HepG2 (cell line): ENCODE data around the gene EMID1. TPM values are rescaled to one million over a fixed set of nuclear protein-coding genes. Genes with fewer than 3 reads are reported as not detected.

ENCODE experiments used
- ATAC-seq: fragments of 200-7000 bp; cut with Tn5 transposase; 3 replicates; pipeline ENCODE4 v1.9.1; 2020; ENCODE audit warnings: mild to moderate bottlenecking, moderate library complexity
- BruUV-seq: library from RNA; stranded (reverse); fragments of 400-500 nt; replicated peaks from 2 replicates; lab custom pipeline; 2021; lab: Mats Ljungman, UMichigan
- CTCF ChIA-PET: fragments of 300-600 bp; formaldehyde crosslinking; extraction: SDS; loops from one replicate; lab custom pipeline; 2021; ENCODE audit warnings: low total read pairs, inconsistent platforms, low intra/inter-chr PET ratio; lab: Yijun Ruan, JAX
- POLR2A ChIA-PET: fragments of 350-600 bp; sonication (Branson Sonifier 250); formaldehyde crosslinking; loops from one replicate; lab custom pipeline; 2020; ENCODE audit warnings: antibody characterized with exemption, inconsistent platforms; lab: Yijun Ruan, JAX
- DNase-seq: peaks from one replicate; pipeline ENCODE4 v3.0.0-alpha.2; 2015; ENCODE audit warnings: low spot score
- FAIRE-seq: peaks from 3 replicates; lab custom pipeline; 2011; peaks lifted over from hg19 to GRCh38; lab: Jason Lieb, UNC
- H2AFZ ChIP-seq: one replicate; pipeline ENCODE4 v1.6.1; 2011; ENCODE audit warnings: low read length, inconsistent platforms
- H3K27ac ChIP-seq: fragments of 300-600 bp; 3 replicates; pipeline ENCODE4 v1.8.0; 2011; ENCODE audit warnings: mixed run types, mild to moderate bottlenecking, mixed read lengths, low read length, inconsistent platforms; ENCODE audit not compliant: insufficient read depth; ENCODE audit errors: extremely low read length
- H3K27me3 ChIP-seq, 2 experiments: fragments of 200-600 bp in 1 of 2; 2 replicates in 1 of 2; 3 replicates in 1 of 2; pipeline versions ENCODE4 v1.6.0 to v1.8.0; 2011; ENCODE audit warnings: low read length in 2 of 2, mild to moderate bottlenecking in 2 of 2, moderate library complexity in 2 of 2, inconsistent platforms in 1 of 2; ENCODE audit not compliant: insufficient read depth in 2 of 2, control insufficient read depth in 1 of 2
- H3K36me3 ChIP-seq, 2 experiments: fragments of 200-600 bp in 1 of 2; replicated peaks in 1 of 2; 2 replicates in 1 of 2; 3 replicates in 1 of 2; pipeline versions ENCODE4 v1.5.1 to v1.8.0; 2011; ENCODE audit warnings: low read length in 2 of 2, inconsistent platforms in 1 of 2; ENCODE audit not compliant: insufficient read depth in 2 of 2, control insufficient read depth in 1 of 2
- H3K4me1 ChIP-seq: 2 replicates; pipeline ENCODE4 v1.5.1; 2012; ENCODE audit warnings: low read length, inconsistent platforms; ENCODE audit not compliant: insufficient read depth
- H3K4me2 ChIP-seq: 2 replicates; pipeline ENCODE4 v1.6.0; 2011; ENCODE audit warnings: low read depth, low read length, inconsistent platforms
- H3K4me3 ChIP-seq, 3 experiments: fragments of 200-600 bp in 1 of 3; sonication (generic), shearing (Covaris generic) in 1 of 3; replicated peaks in 1 of 3; 2 replicates each; pipeline ENCODE4 v1.5.1; 2011 to 2016; ENCODE audit warnings: low read length in 3 of 3, inconsistent platforms in 2 of 3, low read depth in 2 of 3, mild to moderate bottlenecking in 2 of 3, control low read depth in 1 of 3, mixed read lengths in 1 of 3; ENCODE audit not compliant: insufficient read depth in 1 of 3
- H3K79me2 ChIP-seq: one replicate; pipeline ENCODE4 v1.6.1; 2011; ENCODE audit warnings: low read length, inconsistent platforms; ENCODE audit not compliant: insufficient read depth
- H3K9ac ChIP-seq: 2 replicates; pipeline ENCODE4 v1.6.0; 2011; ENCODE audit warnings: mild to moderate bottlenecking, low read depth, low read length, inconsistent platforms; ENCODE audit not compliant: insufficient read depth
- H3K9me3 ChIP-seq: 2 replicates; pipeline ENCODE4 v1.5.1; 2012; ENCODE audit warnings: mild to moderate bottlenecking, low read length
- H4K20me1 ChIP-seq: 2 replicates; pipeline ENCODE4 v1.6.0; 2011; ENCODE audit warnings: inconsistent platforms, mild to moderate bottlenecking, low read length, moderate library complexity; ENCODE audit not compliant: insufficient read depth
- HDAC1 ChIP-seq: sonication (generic); formaldehyde crosslinking; IDR thresholded peaks from 2 replicates; pipeline ENCODE4 v1.5.1; 2020; ENCODE audit warnings: mild to moderate bottlenecking, missing genetic modification reagents
- MBNL3 ChIP-seq: fragments of 250-450 bp; sonication (Bioruptor Pico); conservative IDR thresholded peaks from 2 replicates; pipeline ENCODE4 v1.8.0; 2022; ENCODE audit warnings: mild to moderate bottlenecking, inconsistent platforms
- MXI1 ChIP-seq: IDR thresholded peaks from 3 replicates; pipeline ENCODE4 v1.6.1; 2012; ENCODE audit warnings: low read depth, low read length, inconsistent platforms, borderline replicate concordance
- SUZ12 ChIP-seq: fragments of 150-350 bp; IDR thresholded peaks from 2 replicates; pipeline ENCODE4 v1.6.1; 2014; ENCODE audit warnings: low read depth, low read length
- ZMYM3 ChIP-seq: sonication (generic); formaldehyde crosslinking; IDR thresholded peaks from 2 replicates; pipeline ENCODE4 v1.5.1; 2020; ENCODE audit warnings: mild to moderate bottlenecking, missing genetic modification reagents
- ZNF629 ChIP-seq: sonication (generic); formaldehyde crosslinking; conservative IDR thresholded peaks from 2 replicates; pipeline ENCODE4 v1.5.0; 2020; ENCODE audit warnings: missing genetic modification reagents
- ZSCAN29 ChIP-seq: sonication (generic); formaldehyde crosslinking; conservative IDR thresholded peaks from 2 replicates; pipeline ENCODE4 v1.4.0; 2020; ENCODE audit warnings: mild to moderate bottlenecking, missing genetic modification reagents
- WGBS: methylation state at CpG from one replicate; pipeline ENCODE4 v1.1.6; 2017; ENCODE audit warnings: low lambda C conversion rate; 5-methylcytosine and 5-hydroxymethylcytosine counted together
- in situ Hi-C: cut with HindIII; loops from 2 replicates; pipeline ENCODE4 v1.10.0; 2017; ENCODE audit warnings: low pct_unique_long_range_greater_than_20kb; ENCODE audit not compliant: extremely low pct_ligation_motif_present
- intact Hi-C: fragments of 100-400 bp; cut with micrococcal nuclease; formaldehyde crosslinking; loops from one replicate; pipeline ENCODE4 v1.10.0; 2022; ENCODE audit not compliant: unreplicated experiment
- polyA plus RNA-seq, 8 experiments: library from polyadenylated mRNA; depleted of rRNA in 3 of 8; stranded (reverse) in 7 of 8; unstranded in 1 of 8; fragments of >200 nt; fragmentation: Illumina TruSeq in 4 of 8; extraction: Trizol in 4 of 8; gene quantifications; 2 replicates each; pipeline versions ENCODE4 v1.2.1 to v1.2.3, GENCODE V29; 2011 to 2016; ENCODE audit warnings: low read depth in 4 of 8, missing spikeins in 1 of 8, mixed read lengths in 1 of 8; ENCODE audit not compliant: insufficient read depth in 1 of 8
- total RNA-seq, 5 experiments: library from RNA; depleted of rRNA; stranded (reverse); fragments of >200 nt; fragmentation: Illumina TruSeq; extraction: Trizol; gene quantifications; 2 replicates each; pipeline ENCODE4 v1.2.3, GENCODE V29; 2016; ENCODE audit warnings: low read depth in 1 of 5
- TF ChIP-seq, protein P1 (sequence below): sonication (generic); formaldehyde crosslinking; IDR thresholded peaks from 2 replicates; pipeline ENCODE4 v1.4.0; 2020; ENCODE audit warnings: mild to moderate bottlenecking, missing genetic modification reagents
- TF ChIP-seq, protein P2 (sequence below): sonication (generic); formaldehyde crosslinking; IDR thresholded peaks from 2 replicates; pipeline ENCODE4 v1.8.0; 2022; ENCODE audit warnings: mild to moderate bottlenecking, missing genetic modification reagents, moderate library complexity
- TF ChIP-seq, protein P3 (sequence below): IDR thresholded peaks from 2 replicates; pipeline ENCODE4 v1.6.1; 2016; ENCODE audit warnings: missing biosample characterization, missing genetic modification reagents, low read depth
- TF ChIP-seq, protein P4 (sequence below), 2 experiments: fragments of 450-650 bp in 1 of 2; sonication (generic) in 1 of 2; formaldehyde crosslinking in 1 of 2; IDR thresholded peaks; 2 replicates each; pipeline versions ENCODE4 v1.6.1 to v1.8.0; 2016 to 2022; ENCODE audit warnings: antibody characterized with exemption in 1 of 2, mild to moderate bottlenecking in 1 of 2, missing genetic modification reagents in 1 of 2

The EMID1 gene
- total and polyA plus RNA-seq, 2 of the 13 experiments (the other 11 are each of a cell fraction or from before 2014, with no cell fraction given), result 0.45 to 0.82 TPM

DNA sequence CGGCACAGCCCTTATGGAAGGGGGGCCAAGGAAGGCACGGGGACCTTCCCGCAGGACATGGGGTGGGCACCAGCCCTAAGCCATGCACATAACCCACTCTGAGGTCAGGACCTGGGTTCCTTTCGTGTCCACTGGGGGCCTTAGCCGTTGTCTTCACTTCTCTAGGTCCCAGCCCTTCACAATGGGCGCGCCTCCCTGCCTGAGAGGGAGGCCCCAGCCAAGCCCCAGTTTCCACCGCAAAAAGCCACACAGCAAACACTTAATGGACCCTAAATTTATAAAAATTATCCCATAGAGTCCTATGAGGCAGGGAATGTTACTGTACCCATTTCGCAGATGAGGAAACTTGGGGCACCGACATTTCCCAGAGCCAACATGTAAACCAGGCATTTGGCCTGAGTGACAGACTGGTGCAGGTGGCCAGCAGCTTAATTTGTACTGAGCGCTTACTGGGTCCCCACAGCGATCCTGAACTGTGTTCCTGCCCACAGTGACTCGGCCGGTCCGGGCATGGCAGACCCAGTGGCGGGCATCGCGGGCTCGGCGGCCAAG is 102.0 kb downstream of the EMID1 start:
- ATAC-seq (no peak), DNase-seq (no peak), FAIRE-seq (no peak)
- TF ChIP-seq ZSCAN29 (CRISPR knock-in tag) (no peak), ZNF629 (peak; percentile 87), MXI1 (no peak), HDAC1 (CRISPR knock-in tag) (0 out of 2 replicates have a peak, but pooled peaks have one; percentile 18), SUZ12 (no peak), ZMYM3 (CRISPR knock-in tag) (peak; percentile 57), MBNL3 (CRISPR knock-in tag) (no peak)
- TF ChIP-seq, protein P1, sequence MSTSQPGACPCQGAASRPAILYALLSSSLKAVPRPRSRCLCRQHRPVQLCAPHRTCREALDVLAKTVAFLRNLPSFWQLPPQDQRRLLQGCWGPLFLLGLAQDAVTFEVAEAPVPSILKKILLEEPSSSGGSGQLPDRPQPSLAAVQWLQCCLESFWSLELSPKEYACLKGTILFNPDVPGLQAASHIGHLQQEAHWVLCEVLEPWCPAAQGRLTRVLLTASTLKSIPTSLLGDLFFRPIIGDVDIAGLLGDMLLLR (CRISPR knock-in tag), result 0 out of 2 replicates have a peak, but pooled peaks have one; percentile 11
- TF ChIP-seq, protein P2, sequence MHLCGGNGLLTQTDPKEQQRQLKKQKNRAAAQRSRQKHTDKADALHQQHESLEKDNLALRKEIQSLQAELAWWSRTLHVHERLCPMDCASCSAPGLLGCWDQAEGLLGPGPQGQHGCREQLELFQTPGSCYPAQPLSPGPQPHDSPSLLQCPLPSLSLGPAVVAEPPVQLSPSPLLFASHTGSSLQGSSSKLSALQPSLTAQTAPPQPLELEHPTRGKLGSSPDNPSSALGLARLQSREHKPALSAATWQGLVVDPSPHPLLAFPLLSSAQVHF (CRISPR knock-in tag), result no peak
- TF ChIP-seq, protein P3, sequence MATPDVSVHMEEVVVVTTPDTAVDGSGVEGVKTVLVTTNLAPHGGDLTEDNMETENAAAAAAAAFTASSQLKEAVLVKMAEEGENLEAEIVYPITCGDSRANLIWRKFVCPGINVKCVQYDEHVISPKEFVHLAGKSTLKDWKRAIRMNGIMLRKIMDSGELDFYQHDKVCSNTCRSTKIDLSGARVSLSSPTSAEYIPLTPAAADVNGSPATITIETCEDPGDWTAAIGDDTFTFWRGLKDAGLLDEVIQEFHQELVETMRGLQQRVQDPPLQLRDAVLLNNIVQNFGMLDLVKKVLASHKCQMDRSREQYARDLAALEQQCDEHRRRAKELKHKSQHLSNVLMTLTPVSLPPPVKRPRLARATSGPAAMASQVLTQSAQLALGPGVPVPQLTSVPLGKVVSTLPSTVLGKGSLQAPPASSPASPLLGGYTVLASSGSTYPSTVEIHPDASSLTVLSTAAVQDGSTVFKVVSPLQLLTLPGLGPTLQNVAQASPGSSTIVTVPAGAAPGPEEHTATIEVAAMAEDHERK (CRISPR knock-in tag), result no peak
- TF ChIP-seq, protein P4, sequence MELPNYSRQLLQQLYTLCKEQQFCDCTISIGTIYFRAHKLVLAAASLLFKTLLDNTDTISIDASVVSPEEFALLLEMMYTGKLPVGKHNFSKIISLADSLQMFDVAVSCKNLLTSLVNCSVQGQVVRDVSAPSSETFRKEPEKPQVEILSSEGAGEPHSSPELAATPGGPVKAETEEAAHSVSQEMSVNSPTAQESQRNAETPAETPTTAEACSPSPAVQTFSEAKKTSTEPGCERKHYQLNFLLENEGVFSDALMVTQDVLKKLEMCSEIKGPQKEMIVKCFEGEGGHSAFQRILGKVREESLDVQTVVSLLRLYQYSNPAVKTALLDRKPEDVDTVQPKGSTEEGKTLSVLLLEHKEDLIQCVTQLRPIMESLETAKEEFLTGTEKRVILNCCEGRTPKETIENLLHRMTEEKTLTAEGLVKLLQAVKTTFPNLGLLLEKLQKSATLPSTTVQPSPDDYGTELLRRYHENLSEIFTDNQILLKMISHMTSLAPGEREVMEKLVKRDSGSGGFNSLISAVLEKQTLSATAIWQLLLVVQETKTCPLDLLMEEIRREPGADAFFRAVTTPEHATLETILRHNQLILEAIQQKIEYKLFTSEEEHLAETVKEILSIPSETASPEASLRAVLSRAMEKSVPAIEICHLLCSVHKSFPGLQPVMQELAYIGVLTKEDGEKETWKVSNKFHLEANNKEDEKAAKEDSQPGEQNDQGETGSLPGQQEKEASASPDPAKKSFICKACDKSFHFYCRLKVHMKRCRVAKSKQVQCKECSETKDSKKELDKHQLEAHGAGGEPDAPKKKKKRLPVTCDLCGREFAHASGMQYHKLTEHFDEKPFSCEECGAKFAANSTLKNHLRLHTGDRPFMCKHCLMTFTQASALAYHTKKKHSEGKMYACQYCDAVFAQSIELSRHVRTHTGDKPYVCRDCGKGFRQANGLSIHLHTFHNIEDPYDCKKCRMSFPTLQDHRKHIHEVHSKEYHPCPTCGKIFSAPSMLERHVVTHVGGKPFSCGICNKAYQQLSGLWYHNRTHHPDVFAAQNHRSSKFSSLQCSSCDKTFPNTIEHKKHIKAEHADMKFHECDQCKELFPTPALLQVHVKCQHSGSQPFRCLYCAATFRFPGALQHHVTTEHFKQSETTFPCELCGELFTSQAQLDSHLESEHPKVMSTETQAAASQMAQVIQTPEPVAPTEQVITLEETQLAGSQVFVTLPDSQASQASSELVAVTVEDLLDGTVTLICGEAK (IDR thresholded peaks at IDR 0.05), result no peak
- TF ChIP-seq, protein P4 (CRISPR knock-in tag; IDR thresholded peaks at IDR 0.05), result 0 out of 2 replicates have a peak, but pooled peaks have one; percentile 23
- in situ Hi-C loops (loop anchor here (5.0 kb wide), 1 partner anchor 50 kb away; no protein-coding TSS in a partner anchor), intact Hi-C loops (no loop called here)
- no peak overlapping the region for H2AFZ ChIP-seq
- no peak overlapping the region for H3K27ac ChIP-seq
- H3K9me3 ChIP-seq, result no peaks in the 10 kb centered on the region
- 88% methylated on average over 6 of the region's 20 CpGs for WGBS
- BruUV-seq, result no TSS peak
- H3K4me3 ChIP-seq, result peak overlapping the region; percentile 74 to 88 (median 83)
- peak overlapping the region; percentile 62; the same call in 1 of the 2 replicates for H3K9ac ChIP-seq
- no peaks in the 10 kb centered on the region for H3K36me3 ChIP-seq
- peaks cover 66% of the 10 kb centered on the region for H3K4me1 ChIP-seq
- H4K20me1 ChIP-seq, result no peaks in the 10 kb centered on the region
- ChIA-PET POLR2A (no interaction called here), CTCF (interaction anchor here (2.2 kb wide), 1 partner anchor 52 kb away, joined by 8 read pairs; no protein-coding TSS in a partner anchor)
- peak overlapping the region; percentile 88 for H3K4me2 ChIP-seq
- H3K27me3 ChIP-seq, result no peaks in the 10 kb centered on the region
- H3K79me2 ChIP-seq, result no peaks in the 10 kb centered on the region
